Measurements from ENCODE around the gene GAS6. TPM values are rescaled to one million over a fixed set of nuclear protein-coding genes. Genes with fewer than 3 reads are reported as not detected.

Gene GAS6
- polyA plus RNA-seq, 4 donors = 42.7 to 136 (median 86.0) TPM

- DNase-seq (no peak), FAIRE-seq (no peak)
- H3K4me1 ChIP-seq (ENCODE audit: control insufficient read depth in 3 of 3, insufficient read depth in 2 of 3, low read depth in 1 of 3, low read length in 2 of 3) = no peaks in the 10 kb centered on the region
- no peak overlapping the region for H3K4me3 ChIP-seq (ENCODE audit: low read depth in 1 of 3, low read length in 3 of 3)
- peaks cover 0 to 17% (median 0%) of the 10 kb centered on the region in 3 donors for H3K36me3 ChIP-seq (ENCODE audit: control insufficient read depth in 3 of 3, insufficient read depth in 2 of 3, low read depth in 1 of 3, low read length in 3 of 3)
- H3K27ac ChIP-seq (ENCODE audit: low read depth in 1 of 3, low read length in 2 of 3) = no peak overlapping the region
- 72 to 80% (median 73%) methylated on average over 42 of the region's 42 CpGs for WGBS, 3 donors
- no peaks in the 10 kb centered on the region for H3K27me3 ChIP-seq (ENCODE audit: control insufficient read depth in 3 of 3, insufficient read depth in 3 of 3, low read length in 3 of 3)
- peaks cover 0 to 3% of the 10 kb centered on the region in 2 donors for H3K9me3 ChIP-seq (ENCODE audit: control insufficient read depth in 2 of 2, insufficient read depth in 1 of 2, low read depth in 1 of 2, low read length in 1 of 2)
These were observed 48.5 kb downstream of the GAS6 start for GRCh38 chr13:113815151-113816058.

GRCh38 chr13:113814435-113814821 is 49.4 kb downstream of the GAS6 start:
- DNase-seq = no peak
- Histone ChIP-seq H3K27ac (ENCODE audit: low read depth in 1 of 3, low read length in 2 of 3) (no peak overlapping the region), H3K4me3 (ENCODE audit: low read depth in 1 of 3, low read length in 3 of 3) (no peak overlapping the region), H3K9me3 (ENCODE audit: control insufficient read depth in 2 of 2, insufficient read depth in 1 of 2, low read depth in 1 of 2, low read length in 1 of 2) (peaks cover 0 to 11% of the 10 kb centered on the region in 2 donors), H3K36me3 (ENCODE audit: control insufficient read depth in 3 of 3, insufficient read depth in 2 of 3, low read depth in 1 of 3, low read length in 3 of 3) (peaks cover 0 to 8% (median 0%) of the 10 kb centered on the region in 3 donors), H3K27me3 (ENCODE audit: control insufficient read depth in 3 of 3, insufficient read depth in 3 of 3, low read length in 3 of 3) (no peaks in the 10 kb centered on the region), H3K4me1 (ENCODE audit: control insufficient read depth in 3 of 3, insufficient read depth in 2 of 3, low read depth in 1 of 3, low read length in 2 of 3) (no peaks in the 10 kb centered on the region)
- WGBS, 3 donors = 58 to 79% (median 69%) methylated on average over 10 to 11 of the region's 11 CpGs
- no peak for FAIRE-seq

- no peak for FAIRE-seq
- Histone ChIP-seq H3K27me3 (ENCODE audit: control insufficient read depth in 3 of 3, insufficient read depth in 3 of 3, low read length in 3 of 3) (no peaks in the 10 kb centered on the region), H3K9me3 (ENCODE audit: control insufficient read depth in 2 of 2, insufficient read depth in 1 of 2, low read depth in 1 of 2, low read length in 1 of 2) (peaks cover 0 to 14% of the 10 kb centered on the region in 2 donors), H3K27ac (ENCODE audit: low read depth in 1 of 3, low read length in 2 of 3) (no peak overlapping the region), H3K4me1 (ENCODE audit: control insufficient read depth in 3 of 3, insufficient read depth in 2 of 3, low read depth in 1 of 3, low read length in 2 of 3) (no peaks in the 10 kb centered on the region), H3K4me3 (ENCODE audit: low read depth in 1 of 3, low read length in 3 of 3) (no peak overlapping the region), H3K36me3 (ENCODE audit: control insufficient read depth in 3 of 3, insufficient read depth in 2 of 3, low read depth in 1 of 3, low read length in 3 of 3) (peaks cover 0 to 5% (median 0%) of the 10 kb centered on the region in 3 donors)
- DNase-seq = no peak
- WGBS, 3 donors = 75 to 82% (median 79%) methylated on average over 28 of the region's 28 CpGs
These were observed 50.0 kb downstream of the GAS6 start for GRCh38 chr13:113813749-113814434.

GRCh38 chr13:113813070-113813748 is 50.7 kb downstream of the GAS6 start:
- 87 to 93% (median 92%) methylated on average over 28 to 30 of the region's 30 CpGs for WGBS, 3 donors
- H3K27ac ChIP-seq (ENCODE audit: low read depth in 1 of 3, low read length in 2 of 3) = no peak overlapping the region
- peaks cover 0 to 2% (median 0%) of the 10 kb centered on the region in 3 donors for H3K36me3 ChIP-seq (ENCODE audit: control insufficient read depth in 3 of 3, insufficient read depth in 2 of 3, low read depth in 1 of 3, low read length in 3 of 3)
- no peaks in the 10 kb centered on the region for H3K27me3 ChIP-seq (ENCODE audit: control insufficient read depth in 3 of 3, insufficient read depth in 3 of 3, low read length in 3 of 3)
- no peak for FAIRE-seq
- H3K9me3 ChIP-seq (ENCODE audit: control insufficient read depth in 2 of 2, insufficient read depth in 1 of 2, low read depth in 1 of 2, low read length in 1 of 2) = peaks cover 0 to 20% of the 10 kb centered on the region in 2 donors
- H3K4me1 ChIP-seq (ENCODE audit: control insufficient read depth in 3 of 3, insufficient read depth in 2 of 3, low read depth in 1 of 3, low read length in 2 of 3) = no peaks in the 10 kb centered on the region
- H3K4me3 ChIP-seq (ENCODE audit: low read depth in 1 of 3, low read length in 3 of 3) = no peak overlapping the region
- DNase-seq = no peak

GRCh38 chr13:113812178-113813040 is 51.5 kb downstream of the GAS6 start:
- 83 to 88% (median 86%) methylated on average over 42 to 51 of the region's 51 CpGs for WGBS, 3 donors
- no peak for DNase-seq
- Histone ChIP-seq H3K9me3 (ENCODE audit: control insufficient read depth in 2 of 2, insufficient read depth in 1 of 2, low read depth in 1 of 2, low read length in 1 of 2) (peaks cover 0 to 28% of the 10 kb centered on the region in 2 donors), H3K36me3 (ENCODE audit: control insufficient read depth in 3 of 3, insufficient read depth in 2 of 3, low read depth in 1 of 3, low read length in 3 of 3) (no peaks in the 10 kb centered on the region), H3K4me3 (ENCODE audit: low read depth in 1 of 3, low read length in 3 of 3) (no peak overlapping the region), H3K27ac (ENCODE audit: low read depth in 1 of 3, low read length in 2 of 3) (no peak overlapping the region), H3K27me3 (ENCODE audit: control insufficient read depth in 3 of 3, insufficient read depth in 3 of 3, low read length in 3 of 3) (no peaks in the 10 kb centered on the region), H3K4me1 (ENCODE audit: control insufficient read depth in 3 of 3, insufficient read depth in 2 of 3, low read depth in 1 of 3, low read length in 2 of 3) (no peaks in the 10 kb centered on the region)
- no peak for FAIRE-seq

- Histone ChIP-seq H3K36me3 (ENCODE audit: control insufficient read depth in 3 of 3, insufficient read depth in 2 of 3, low read depth in 1 of 3, low read length in 3 of 3) (no peaks in the 10 kb centered on the region), H3K27me3 (ENCODE audit: control insufficient read depth in 3 of 3, insufficient read depth in 3 of 3, low read length in 3 of 3) (no peaks in the 10 kb centered on the region), H3K27ac (ENCODE audit: low read depth in 1 of 3, low read length in 2 of 3) (no peak overlapping the region), H3K9me3 (ENCODE audit: control insufficient read depth in 2 of 2, insufficient read depth in 1 of 2, low read depth in 1 of 2, low read length in 1 of 2) (peaks cover 0 to 31% of the 10 kb centered on the region in 2 donors), H3K4me3 (ENCODE audit: low read depth in 1 of 3, low read length in 3 of 3) (no peak overlapping the region), H3K4me1 (ENCODE audit: control insufficient read depth in 3 of 3, insufficient read depth in 2 of 3, low read depth in 1 of 3, low read length in 2 of 3) (no peaks in the 10 kb centered on the region)
- WGBS, 3 donors = 83 to 85% (median 84%) methylated on average over 23 to 30 of the region's 30 CpGs
- FAIRE-seq (no peak), DNase-seq (no peak)
These were observed 52.6 kb downstream of the GAS6 start for GRCh38 chr13:113811081-113811928.

- no peak overlapping the region for H3K4me3 ChIP-seq (ENCODE audit: low read depth in 1 of 3, low read length in 3 of 3)
- DNase-seq (no peak), FAIRE-seq (no peak)
- no peaks in the 10 kb centered on the region for H3K4me1 ChIP-seq (ENCODE audit: control insufficient read depth in 3 of 3, insufficient read depth in 2 of 3, low read depth in 1 of 3, low read length in 2 of 3)
- no peak overlapping the region for H3K27ac ChIP-seq (ENCODE audit: low read depth in 1 of 3, low read length in 2 of 3)
- WGBS, 3 donors = 80 to 90% (median 86%) methylated on average over 14 of the region's 14 CpGs
- no peaks in the 10 kb centered on the region for H3K27me3 ChIP-seq (ENCODE audit: control insufficient read depth in 3 of 3, insufficient read depth in 3 of 3, low read length in 3 of 3)
- H3K36me3 ChIP-seq (ENCODE audit: control insufficient read depth in 3 of 3, insufficient read depth in 2 of 3, low read depth in 1 of 3, low read length in 3 of 3) = no peaks in the 10 kb centered on the region
- H3K9me3 ChIP-seq (ENCODE audit: control insufficient read depth in 2 of 2, insufficient read depth in 1 of 2, low read depth in 1 of 2, low read length in 1 of 2) = peaks cover 0 to 31% of the 10 kb centered on the region in 2 donors
These were observed 53.2 kb downstream of the GAS6 start for GRCh38 chr13:113810640-113811039.

Measured in small intestine (tissue), 7 donors.